Stimulated activated CD4-positive, alpha-beta T cell treated with anti-CD3 and anti-CD28 coated beads, Interleukin-1b, Interleukin-23, amount 100 ng/mL, for 24 hours (primary cell): ENCODE data around the gene WDR36.

ENCODE experiments used
- DNase-seq, 4 experiments: peaks; one replicate each; pipeline ENCODE4 v3.0.0-alpha.2; 2020; ENCODE audit warnings: low read depth in 4 of 4, low spot score in 1 of 4

WDR36 gene

DNA sequence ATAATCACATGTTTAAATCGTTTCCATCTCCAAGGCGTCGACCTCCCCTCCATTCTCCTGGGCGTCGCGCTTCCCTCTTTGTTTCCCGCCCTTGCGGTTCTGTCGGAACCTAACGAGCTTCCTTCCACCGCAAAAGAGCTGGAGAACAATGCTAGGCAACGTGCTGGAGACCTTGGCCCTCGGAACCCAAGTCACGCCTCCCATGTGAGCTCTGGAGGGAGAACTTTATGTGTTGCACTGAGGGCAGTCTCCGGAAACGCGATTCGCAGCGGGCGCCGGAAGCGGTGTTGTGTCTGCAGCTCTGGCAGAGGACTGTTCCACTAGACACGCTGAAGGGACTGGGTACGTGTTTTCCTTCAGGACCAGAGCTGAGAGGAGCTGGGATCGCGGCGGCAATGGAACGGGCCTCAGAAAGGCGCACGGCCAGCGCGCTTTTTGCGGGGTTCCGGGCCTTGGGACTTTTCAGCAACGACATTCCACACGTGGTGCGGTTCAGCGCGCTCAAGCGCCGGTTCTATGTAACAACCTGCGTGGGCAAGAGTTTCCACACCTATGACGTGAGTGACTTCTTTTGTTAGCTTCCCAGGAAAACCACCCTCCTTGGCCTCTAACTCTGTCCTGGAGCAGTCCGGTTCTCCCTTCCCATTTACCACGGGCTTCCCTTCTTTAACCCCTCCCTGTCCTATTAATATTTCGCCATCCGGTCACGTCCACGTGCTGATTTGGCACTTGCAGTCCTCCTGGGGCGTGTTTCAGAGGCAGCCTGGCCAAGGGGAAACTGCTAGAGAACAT is at the start of gene WDR36:
TSS of gene WDR36 (plus strand) at position 287 of the 792 bp plus-strand sequence. CDS start at position 396, 109 bp downstream.
- DNase-seq: peak; percentile 77 to 86 (median 80)

DNA sequence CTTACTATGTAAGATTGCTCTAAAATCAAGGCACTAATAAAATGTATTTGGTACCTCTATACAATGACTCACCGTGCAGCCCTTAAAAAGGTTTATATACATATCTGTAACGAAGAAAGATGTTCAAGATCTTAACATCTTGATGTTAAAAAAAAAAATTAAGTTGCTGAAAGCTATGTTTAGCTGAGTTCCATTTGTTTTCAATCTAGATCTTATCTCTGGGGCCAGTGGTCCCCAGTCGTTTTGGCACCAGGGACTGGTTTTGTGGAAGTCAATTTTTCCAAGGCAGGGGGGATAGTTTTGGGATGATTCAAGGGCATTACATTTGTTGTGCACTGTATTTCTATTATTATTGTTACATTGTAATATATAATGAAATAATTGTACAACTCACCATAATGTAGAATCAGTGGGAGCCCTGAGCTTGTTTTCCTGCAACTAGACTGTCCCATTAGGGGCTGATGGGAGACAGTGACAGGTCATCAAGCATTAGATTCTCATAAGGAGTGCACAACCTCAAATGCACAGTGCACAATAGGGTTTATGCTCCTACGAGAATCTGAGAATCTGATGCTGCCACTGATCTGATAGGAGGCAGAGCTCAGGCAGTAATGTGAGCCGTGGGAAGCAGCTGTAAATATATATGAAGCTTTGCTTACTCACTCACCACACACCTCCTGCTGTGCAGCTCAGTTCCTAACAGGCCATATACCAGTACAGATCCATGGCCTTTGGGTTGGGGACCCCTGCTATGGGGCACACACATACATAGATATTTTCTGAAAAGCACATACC is 48.2 kb upstream of the WDR36 start:
- no peak for DNase-seq

DNA sequence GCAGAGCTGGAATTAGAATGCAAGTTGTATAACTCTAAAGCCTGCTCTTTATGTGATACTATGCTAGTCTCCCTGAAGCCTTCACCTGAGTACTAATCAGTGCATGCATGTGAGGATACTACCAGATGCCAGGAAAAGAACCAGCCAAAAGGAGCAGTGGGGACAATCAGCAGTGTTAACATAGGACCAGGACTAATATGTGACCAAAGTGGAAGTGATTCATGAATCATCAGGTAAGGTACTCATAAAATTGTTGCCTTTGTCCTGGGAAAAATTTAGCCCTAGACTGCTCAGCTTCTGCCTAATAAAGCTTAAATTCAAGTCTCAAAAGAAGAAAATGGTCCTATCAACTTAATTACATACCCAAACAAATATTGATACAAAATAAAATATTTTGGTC is 34.1 kb upstream of the WDR36 start:
- no peak for DNase-seq

DNA sequence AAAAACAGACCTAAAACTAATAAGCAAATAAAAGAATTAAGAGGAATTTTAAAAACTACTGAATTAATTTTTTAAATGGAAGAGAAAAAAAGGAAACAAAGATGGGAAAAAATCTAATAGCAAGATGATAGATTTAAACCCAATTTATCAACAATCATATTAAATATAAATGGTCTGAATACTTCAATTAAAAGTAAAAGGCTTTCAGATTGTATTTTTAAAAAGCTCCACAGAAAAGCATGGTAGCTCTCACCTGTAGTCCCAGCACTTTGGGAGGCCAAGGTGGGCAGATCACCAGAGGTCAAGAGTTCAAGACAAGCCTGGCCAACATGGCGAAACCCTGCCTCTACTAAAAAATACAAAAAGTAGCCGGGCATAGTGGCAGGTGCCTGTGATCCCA is 32.0 kb upstream of the WDR36 start:
- no peak for DNase-seq

DNA sequence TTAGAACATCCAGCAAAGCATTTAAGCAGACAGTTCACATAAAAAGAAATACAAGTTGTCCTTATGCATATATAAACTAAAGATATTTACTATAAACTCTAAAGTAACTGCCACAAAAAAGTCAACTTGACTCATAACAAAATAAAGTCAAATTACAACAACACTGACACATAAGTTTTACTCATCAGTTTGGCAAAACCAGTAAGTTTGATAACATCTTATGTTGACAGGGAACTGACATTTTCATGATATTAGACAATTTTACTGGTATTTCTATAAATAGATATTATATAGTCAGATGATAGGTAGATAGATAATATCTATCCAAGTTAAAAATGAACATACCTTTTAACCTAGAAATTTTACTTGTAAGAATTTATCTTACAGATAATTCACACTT is 30.5 kb upstream of the WDR36 start:
- no peak for DNase-seq

DNA sequence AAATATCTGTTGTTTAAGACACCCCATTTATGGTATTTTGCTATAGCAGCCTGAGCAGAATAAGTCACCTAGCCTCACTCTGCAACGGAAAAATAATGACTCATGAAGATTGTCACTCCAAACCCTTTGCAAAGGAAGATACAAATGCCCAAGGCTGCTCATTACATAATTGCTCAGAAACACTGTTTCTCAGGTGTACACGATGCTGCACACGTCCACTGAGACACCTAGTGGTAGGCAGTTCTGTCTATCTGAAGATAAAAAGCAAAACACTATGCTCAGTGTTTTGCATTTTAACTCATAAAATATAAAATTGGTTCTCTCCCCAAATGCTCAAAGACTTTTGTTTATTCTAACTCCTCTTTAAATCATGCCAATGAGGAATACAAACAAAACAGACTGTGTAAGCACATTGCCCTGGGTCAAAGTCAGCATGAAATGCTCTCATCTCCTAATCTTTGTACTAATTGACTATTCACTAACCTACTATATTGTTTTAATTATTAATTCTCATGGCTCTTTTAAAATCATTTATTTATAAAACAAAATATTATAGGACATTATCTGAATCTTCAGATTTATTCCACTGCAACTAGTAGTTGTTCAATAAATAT is 28.3 kb upstream of the WDR36 start:
- no peak for DNase-seq

DNA sequence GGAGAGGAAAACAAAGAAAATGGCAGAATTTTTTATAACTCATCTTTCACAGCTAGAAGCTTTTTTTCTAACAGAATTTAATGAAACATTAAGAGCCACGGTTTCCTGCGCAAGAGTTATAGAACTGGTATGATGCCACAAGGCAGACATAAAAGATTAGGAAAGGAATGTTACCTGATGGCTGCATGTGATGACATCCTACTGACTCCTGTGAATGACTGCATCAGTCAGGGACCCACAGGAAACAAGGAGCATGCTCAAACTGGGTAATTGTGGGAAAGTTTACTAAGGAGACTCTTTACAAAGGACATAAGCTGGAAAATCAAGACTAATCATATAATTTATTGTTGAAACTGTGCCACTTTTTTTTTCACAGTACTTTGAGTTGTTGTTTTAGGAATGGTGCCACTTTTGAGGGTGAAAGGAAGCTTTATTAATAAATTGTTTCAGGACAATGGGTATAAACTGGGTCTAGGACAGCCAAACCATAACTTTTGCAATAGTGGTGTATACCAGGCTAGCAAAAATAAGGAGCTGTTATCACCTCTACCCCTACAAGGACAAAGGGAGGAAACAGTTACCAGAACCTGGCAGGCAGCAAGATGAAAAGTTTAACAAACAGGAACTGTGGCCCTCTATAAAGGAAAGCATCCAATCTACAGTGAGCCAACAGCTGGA is 25.7 kb upstream of the WDR36 start:
- no peak for DNase-seq

DNA sequence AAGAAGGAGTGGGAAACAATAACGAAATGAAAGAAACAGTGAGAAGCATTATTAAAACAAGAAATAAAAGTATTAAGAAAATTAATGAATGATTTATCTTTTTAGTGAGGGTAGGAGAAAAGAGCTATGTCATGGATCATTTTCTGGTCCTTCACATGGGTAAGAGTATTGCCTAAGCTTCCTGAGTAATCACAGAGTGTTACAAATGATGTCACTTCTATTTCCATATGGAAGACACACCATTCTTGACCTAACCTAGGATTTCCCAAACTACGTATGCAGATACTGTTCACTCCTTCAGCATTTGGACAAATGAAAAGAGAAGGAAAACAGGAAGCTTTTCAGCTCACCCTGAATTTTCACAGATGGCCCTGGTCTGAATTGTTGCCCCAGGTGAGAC is 23.9 kb upstream of the WDR36 start:
- DNase-seq: no peak

DNA sequence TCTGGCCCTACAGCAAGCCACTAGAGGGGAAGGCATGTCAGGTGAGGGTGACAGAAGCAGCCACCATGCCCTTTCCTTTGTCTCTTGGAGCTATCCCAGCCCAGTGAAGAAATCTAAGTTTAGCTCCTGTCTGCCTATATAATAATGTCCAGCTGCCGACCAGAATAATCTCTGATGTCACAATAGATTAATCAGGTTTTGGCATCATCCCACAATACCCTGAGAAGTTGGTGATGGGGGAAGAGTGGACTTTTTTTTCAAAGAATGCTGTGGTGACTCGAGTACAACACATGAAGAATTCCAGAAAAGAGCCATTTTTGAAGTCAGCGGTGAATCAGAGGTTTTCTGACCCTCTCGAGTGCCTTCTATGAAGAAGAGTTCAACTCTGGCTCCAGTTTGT is 22.3 kb upstream of the WDR36 start:
- DNase-seq: no peak

DNA sequence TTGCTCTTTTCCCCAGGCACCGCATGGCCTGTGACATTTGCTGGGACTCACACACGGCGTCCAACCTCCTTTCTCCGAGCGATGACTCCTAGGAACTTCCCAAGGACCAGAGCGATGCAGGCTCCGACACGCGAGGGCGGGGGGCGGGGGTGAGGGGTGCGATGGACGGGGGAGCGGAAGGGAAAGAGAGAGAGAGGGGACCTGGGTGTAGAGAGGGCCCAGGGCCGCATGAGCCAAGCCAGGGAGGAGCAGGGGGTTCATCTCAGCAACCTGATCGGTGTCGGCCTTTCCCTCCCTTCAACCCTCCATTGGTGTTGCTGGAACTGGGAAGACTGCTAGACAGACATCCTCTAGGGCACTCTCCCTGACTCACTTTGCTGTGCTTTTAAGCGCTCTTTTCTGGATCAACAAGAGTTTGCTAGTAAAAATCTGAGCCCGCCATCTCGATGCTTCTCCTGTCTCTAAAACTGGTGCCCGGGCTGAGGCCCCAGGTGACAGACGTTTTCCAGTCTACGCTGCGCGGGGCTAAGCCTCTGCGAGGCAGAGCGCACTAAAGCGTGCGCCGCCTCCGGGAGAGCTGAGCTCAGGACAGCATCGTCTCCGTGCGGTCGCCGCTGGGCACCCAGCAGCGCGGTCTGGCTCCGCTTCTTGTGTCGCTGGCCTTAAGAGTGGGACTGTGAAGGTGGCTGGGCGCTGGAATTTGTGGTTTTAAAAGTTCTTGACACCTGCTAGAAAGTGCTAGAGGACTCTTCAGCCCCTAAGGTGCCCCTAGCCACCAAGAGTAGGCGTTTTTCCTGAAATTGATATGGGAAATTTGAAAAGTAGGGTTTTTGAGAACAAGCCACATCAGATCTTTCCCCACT is 21.6 kb upstream of the WDR36 start:
- DNase-seq: peak in 1 of 4 experiments; percentile 28

DNA sequence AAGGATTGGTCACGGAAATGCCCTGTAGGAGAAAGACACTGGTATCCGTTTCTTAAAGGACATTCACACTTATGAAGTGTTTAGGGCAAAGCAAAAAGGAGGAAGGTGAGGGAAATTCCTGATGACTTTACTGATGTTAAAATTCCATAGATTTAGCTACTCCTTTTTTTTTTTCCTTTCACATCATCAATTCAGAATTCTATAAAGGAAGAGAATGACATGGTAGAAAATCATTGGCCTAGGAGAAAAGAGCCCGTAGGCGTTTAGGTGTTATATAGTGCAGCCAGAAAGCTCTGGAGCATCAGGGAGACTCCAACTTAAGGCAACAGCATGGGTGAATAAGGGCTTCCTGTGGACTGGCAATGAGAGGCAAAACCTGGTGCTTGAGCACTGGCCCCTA is 20.7 kb upstream of the WDR36 start, which contains the start of gene TSLP:
TSS of gene TSLP (plus strand) at position 301 of the 400 bp plus-strand sequence. CDS start 178 bp downstream, outside the sequence.
- DNase-seq: no peak

DNA sequence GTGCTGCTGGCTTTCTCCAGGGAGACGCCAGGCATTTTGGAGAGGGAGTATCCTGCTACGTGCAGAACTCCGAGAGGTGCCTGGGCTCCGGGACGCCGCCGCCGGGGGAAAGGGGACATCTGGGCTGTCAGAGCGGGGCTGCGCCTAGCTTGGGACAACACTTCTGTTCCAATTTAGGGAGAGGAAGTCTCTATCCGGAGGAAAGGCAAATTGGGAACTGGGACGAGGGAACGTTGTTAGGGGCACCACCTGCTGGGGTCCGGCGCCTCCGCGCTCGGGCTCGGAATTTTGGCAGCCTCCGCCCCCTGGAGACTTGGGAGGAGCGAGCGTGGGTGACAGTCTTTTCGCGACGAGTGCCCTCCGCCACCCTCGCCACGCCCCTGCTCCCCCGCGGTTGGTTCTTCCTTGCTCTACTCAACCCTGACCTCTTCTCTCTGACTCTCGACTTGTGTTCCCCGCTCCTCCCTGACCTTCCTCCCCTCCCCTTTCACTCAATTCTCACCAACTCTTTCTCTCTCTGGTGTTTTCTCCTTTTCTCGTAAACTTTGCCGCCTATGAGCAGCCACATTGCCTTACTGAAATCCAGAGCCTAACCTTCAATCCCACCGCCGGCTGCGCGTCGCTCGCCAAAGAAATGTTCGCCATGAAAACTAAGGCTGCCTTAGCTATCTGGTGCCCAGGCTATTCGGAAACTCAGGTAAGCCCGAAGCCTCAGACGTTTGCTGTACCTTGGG is 19.0 kb upstream of the WDR36 start:
- peak in 3 of 4 experiments; percentile 28 to 69 (median 52) for DNase-seq

DNA sequence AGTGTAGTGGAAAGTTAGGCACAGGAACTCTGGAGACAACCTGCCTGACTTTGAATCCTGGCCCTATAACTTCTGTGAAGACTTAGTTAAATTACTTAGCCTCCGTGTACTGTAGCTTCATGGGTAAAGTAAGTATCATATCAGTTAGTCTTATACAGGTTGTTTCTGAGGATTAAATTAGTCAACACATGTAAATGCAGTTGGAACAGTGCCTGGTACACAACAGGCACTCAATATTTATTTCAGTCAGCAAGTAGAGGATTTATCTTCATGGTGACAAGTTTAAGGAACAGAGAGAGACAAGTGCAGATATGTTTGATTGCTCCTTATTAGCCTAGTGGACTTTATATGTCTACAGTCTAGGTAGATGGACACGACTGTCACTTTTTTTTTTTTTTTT is 17.9 kb upstream of the WDR36 start:
- DNase-seq: no peak

DNA sequence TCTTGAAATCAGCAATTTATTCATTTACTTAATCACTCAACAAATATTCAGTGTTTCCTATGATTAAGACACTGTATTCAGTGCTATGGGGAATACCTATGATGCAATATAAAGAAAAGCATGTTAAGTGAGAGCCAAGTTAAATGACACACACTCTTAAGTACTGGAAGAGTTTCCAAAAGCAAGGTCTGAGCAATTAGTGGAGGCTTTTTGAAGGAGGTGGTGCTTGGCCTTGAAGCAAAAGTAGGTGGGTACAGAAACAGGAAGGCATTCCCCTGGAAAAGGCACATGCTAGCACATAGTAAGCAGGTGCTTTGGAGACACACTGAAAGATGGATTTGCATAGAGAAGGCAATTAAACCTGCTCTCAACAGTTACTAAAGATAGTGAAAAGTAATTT is 16.6 kb upstream of the WDR36 start:
- no peak for DNase-seq

DNA sequence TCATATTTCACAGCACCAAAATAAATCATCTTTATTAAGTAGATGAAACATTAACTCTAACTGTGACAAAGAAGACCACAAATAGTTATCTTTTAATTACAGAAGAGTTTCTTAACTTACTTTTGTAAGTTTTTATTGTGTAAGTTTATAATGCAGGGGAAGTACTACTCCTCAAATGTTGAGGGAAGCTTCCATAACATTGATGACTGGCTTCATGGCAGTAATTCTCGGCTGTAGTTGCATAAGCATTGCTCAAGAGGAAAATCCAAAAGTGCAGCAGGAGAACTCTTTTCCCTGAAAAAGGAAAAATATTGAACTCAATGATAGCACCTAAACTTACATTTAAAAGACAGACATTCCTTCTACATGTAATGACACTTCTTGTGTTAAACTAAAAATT is 16.1 kb upstream of the WDR36 start:
- DNase-seq: no peak

DNA sequence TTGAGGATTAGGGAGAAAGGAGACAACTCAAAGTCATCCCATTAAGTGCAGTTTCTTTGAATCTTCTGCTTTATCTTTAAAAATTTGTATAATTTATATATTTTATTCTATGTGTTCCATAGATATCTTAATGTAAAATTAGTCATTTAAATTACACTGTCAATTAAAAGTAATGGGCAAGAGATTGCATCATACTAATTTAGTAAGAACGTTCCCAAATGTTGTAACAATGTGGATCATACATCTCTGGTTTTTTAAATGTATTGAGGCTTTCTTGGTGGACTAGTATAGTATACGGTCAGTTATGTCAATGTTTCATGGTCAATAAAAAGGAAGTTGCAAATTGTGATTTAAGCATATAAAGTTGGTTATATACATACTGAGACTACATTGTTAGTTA is 14.5 kb upstream of the WDR36 start:
- DNase-seq: no peak

DNA sequence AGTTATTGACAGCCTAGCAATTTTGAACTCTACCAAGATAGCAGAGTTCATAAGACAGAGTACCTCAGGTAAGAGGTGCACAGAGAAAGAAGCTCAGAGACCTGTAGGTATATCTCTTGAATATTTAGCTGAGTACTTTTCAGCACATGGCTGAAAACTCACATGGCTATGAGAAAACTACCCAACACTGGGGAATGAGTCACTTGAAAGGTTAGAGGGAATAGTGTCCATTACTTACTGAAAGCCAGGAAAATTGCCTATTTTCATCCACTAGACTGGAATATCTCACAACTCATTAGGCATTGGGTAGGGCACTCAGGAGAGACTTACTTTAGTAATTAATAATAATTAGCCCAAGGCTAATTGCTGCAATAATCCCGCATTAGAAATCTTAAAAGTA is 12.3 kb upstream of the WDR36 start:
- DNase-seq: no peak

DNA sequence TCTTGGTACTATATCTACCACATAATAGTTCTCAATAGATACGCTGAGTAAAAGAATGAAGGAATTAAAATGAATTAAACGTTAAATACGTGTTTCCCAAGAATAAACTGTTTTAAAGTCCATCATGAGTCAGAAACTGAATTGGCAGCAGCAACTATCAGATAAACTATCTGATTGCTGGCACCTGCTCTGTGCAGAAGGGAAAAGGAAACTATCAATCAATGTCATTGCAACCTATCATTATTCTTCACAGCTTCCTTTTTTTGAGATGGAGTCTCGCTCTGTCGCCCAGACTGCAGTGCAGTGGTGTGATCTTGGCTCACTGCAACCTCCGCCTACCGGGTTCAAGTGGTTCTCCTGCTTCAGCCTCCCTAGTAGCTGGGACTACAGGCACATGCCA is 8.8 kb upstream of the WDR36 start:
- DNase-seq: no peak

DNA sequence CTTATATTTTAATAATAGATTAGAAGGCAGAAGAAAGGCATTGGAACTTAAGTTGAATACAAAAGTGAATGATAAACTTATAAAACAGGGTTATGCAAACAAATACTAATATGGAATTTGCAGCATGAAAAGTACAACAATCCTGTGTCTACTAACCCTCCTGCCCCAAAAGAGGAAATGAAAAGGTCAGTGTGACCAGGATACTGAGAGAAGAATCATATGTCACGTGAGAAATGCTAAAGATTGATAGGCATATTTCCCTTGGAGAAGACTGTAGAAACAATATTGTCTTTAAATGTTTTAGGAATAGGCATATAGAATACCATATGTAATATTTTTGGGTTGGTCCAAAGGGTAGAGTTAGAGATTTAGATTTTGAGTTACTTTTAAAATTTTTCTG is 3.8 kb downstream of the WDR36 start:
- DNase-seq: no peak
